Loucy (cell line): ENCODE results near the gene LCA5L.

Source experiments
- H2AFZ ChIP-seq: fragments of 200-600 bp; sonication (generic); 2 replicates; pipeline ENCODE4 v1.6.0; 2016; ENCODE audit warnings: antibody characterized with exemption, mild to moderate bottlenecking, low read length, moderate library complexity
- H3F3A ChIP-seq: fragments of 200-600 bp; 2 replicates; pipeline ENCODE4 v1.6.0; 2016; ENCODE audit warnings: antibody characterized with exemption, low read depth, mild to moderate bottlenecking
- H3K27me3 ChIP-seq: fragments of 200-600 bp; sonication (generic); 2 replicates; pipeline ENCODE4 v1.6.1; 2014; ENCODE audit warnings: low read length, mild to moderate bottlenecking; ENCODE audit not compliant: insufficient read depth, poor library complexity, severe bottlenecking
- H3K36me3 ChIP-seq: fragments of 200-600 bp; sonication (generic); 2 replicates; pipeline ENCODE4 v1.6.1; 2016; ENCODE audit warnings: low read length; ENCODE audit not compliant: insufficient read depth
- H3K4me1 ChIP-seq: fragments of 200-600 bp; sonication (generic); 2 replicates; pipeline ENCODE4 v1.5.1; 2014; ENCODE audit warnings: low read length, mild to moderate bottlenecking; ENCODE audit not compliant: insufficient read depth, poor library complexity, severe bottlenecking
- H3K4me2 ChIP-seq: fragments of 200-600 bp; sonication (generic); 2 replicates; pipeline ENCODE4 v1.6.0; 2014; ENCODE audit warnings: antibody characterized with exemption, low read length, low read depth, mild to moderate bottlenecking; ENCODE audit not compliant: poor library complexity, severe bottlenecking
- H3K4me3 ChIP-seq: fragments of 200-600 bp; sonication (generic); 2 replicates; pipeline ENCODE4 v1.5.1; 2014; ENCODE audit warnings: low read length, mild to moderate bottlenecking, mixed read lengths; ENCODE audit not compliant: poor library complexity, severe bottlenecking
- H3K79me2 ChIP-seq: fragments of 200-600 bp; sonication (generic); 2 replicates; pipeline ENCODE4 v1.6.1; 2014; ENCODE audit warnings: low read length; ENCODE audit not compliant: insufficient read depth
- H3K9ac ChIP-seq: fragments of 200-600 bp; sonication (generic); 2 replicates; pipeline ENCODE4 v1.6.0; 2014; ENCODE audit warnings: mild to moderate bottlenecking, low read depth, low read length, moderate library complexity; ENCODE audit not compliant: poor library complexity, severe bottlenecking
- H3K9me2 ChIP-seq: fragments of 200-600 bp; sonication (generic); replicated peaks from 2 replicates; pipeline ENCODE4 v1.6.1; 2016; ENCODE audit warnings: low read depth, low read length, mixed read lengths
- H3K9me3 ChIP-seq: fragments of 200-600 bp; sonication (generic); 2 replicates; pipeline ENCODE4 v1.6.1; 2014; ENCODE audit warnings: mild to moderate bottlenecking, antibody characterized with exemption, low read length, low read depth; ENCODE audit not compliant: insufficient read depth
- H4K20me1 ChIP-seq: fragments of 200-600 bp; sonication (generic); 2 replicates; pipeline ENCODE4 v1.6.0; 2014; ENCODE audit warnings: antibody characterized with exemption, low read length, mild to moderate bottlenecking; ENCODE audit not compliant: insufficient read depth, poor library complexity, severe bottlenecking
- CTCF ChIP-seq: fragments of 200-600 bp; sonication (generic); conservative IDR thresholded peaks from 2 replicates; pipeline ENCODE4 v1.5.1; 2014; ENCODE audit warnings: mild to moderate bottlenecking, antibody characterized with exemption, low read length
- EZH2phosphoT487 ChIP-seq: fragments of 200-600 bp; IDR thresholded peaks from 2 replicates; pipeline ENCODE4 v1.6.1; 2018; ENCODE audit warnings: antibody characterized with exemption, mild to moderate bottlenecking, moderate library complexity, borderline replicate concordance

Gene LCA5L

DNA sequence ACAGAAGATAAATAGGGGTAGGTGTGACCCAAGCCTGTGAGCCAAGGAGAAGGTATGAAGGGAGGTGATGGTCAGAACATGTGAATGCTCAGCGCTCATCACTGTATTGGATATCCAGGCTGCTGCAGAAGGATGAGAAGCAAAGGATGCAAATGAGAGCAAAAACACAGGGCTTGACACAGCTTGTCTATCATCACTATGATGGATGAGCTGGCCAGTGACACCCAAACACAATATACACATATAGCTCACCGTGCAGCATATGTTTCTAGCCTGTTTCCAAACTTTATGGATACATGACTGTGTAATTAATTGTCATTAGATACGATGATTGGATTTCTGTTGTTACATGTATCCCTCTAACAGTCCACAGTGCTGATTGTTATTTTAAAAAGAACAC is 82.8 kb downstream of the LCA5L start:
- no peaks in the 10 kb centered on the region for H4K20me1 ChIP-seq
- H3K27me3 ChIP-seq = no peaks in the 10 kb centered on the region
- no peaks in the 10 kb centered on the region for H3F3A ChIP-seq
- no peaks in the 10 kb centered on the region for H3K36me3 ChIP-seq
- no peak overlapping the region for H2AFZ ChIP-seq
- H3K4me2 ChIP-seq = no peak overlapping the region
- no peaks in the 10 kb centered on the region for H3K9me3 ChIP-seq
- no peaks in the 10 kb centered on the region for H3K9me2 ChIP-seq
- H3K79me2 ChIP-seq = no peaks in the 10 kb centered on the region
- H3K4me1 ChIP-seq = no peaks in the 10 kb centered on the region
- TF ChIP-seq CTCF (no peak), EZH2phosphoT487 (no peak)
- no peak overlapping the region for H3K4me3 ChIP-seq
- no peak overlapping the region for H3K9ac ChIP-seq

DNA sequence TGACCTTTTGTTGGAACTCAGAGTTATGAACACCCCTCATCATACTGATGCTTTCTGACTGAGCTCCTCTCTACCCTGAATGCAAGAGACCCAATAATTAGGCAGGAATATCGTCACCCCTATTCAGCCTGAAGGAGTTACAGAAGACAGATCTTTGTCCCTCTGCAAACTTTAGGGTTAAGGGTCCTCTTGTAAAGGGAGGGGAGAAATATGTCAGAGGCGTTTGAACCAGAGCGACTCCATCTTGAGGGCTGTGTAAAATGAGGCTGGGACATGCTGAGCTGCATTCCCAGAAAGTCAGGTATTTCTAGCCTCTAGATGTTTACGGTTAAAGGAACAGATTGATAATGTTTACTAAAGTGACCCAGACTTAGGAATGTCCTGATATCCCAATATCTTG is 86.2 kb downstream of the LCA5L start:
- Histone ChIP-seq H3K27me3 (no peaks in the 10 kb centered on the region), H3F3A (no peaks in the 10 kb centered on the region), H3K9me3 (no peaks in the 10 kb centered on the region), H3K4me2 (no peak overlapping the region), H3K9ac (no peak overlapping the region), H3K4me3 (no peak overlapping the region), H4K20me1 (no peaks in the 10 kb centered on the region), H3K4me1 (no peaks in the 10 kb centered on the region), H3K36me3 (no peaks in the 10 kb centered on the region), H3K79me2 (no peaks in the 10 kb centered on the region), H2AFZ (no peak overlapping the region), H3K9me2 (no peaks in the 10 kb centered on the region)
- TF ChIP-seq CTCF (no peak), EZH2phosphoT487 (no peak)
